GM19438 (cell line): ENCODE results near the gene GLIPR1L2.
"Not testable (repeated sequence)": the region's sequence is repeated elsewhere in the genome, so short reads cannot be mapped to it uniquely, and the experiment has no call there.

Experiments
- ATAC-seq: cut with Tn5 transposase; IDR thresholded peaks from one replicate; pipeline ENCODE4 v1.9.1; 2021; ENCODE audit warnings: low read depth; ENCODE audit not compliant: unreplicated experiment

GLIPR1L2 gene

GRCh38 chr12:75428767-75429166 lies 37.9 kb downstream of the GLIPR1L2 start:
- ATAC-seq, result no peak

- ATAC-seq, result no peak
These were observed 42.0 kb downstream of the GLIPR1L2 start for GRCh38 chr12:75432924-75433323.

GRCh38 chr12:75437564-75437963 lies 46.7 kb downstream of the GLIPR1L2 start:
- no peak for ATAC-seq

GRCh38 chr12:75438059-75438754 lies 47.3 kb downstream of the GLIPR1L2 start:
- no peak for ATAC-seq

GRCh38 chr12:75439048-75439447 lies 48.2 kb downstream of the GLIPR1L2 start:
- ATAC-seq, result no peak

- ATAC-seq, result no peak
These were observed 49.0 kb downstream of the GLIPR1L2 start for GRCh38 chr12:75439930-75440329.

GRCh38 chr12:75441687-75442449 lies 51.0 kb downstream of the GLIPR1L2 start:
- not testable (repeated sequence) for ATAC-seq

GRCh38 chr12:75442454-75442853 lies 51.6 kb downstream of the GLIPR1L2 start:
- not testable (repeated sequence) for ATAC-seq

GRCh38 chr12:75443709-75444108 lies 52.8 kb downstream of the GLIPR1L2 start:
- ATAC-seq, result no peak

GRCh38 chr12:75444429-75445136 lies 53.7 kb downstream of the GLIPR1L2 start:
- ATAC-seq, result no peak

GRCh38 chr12:75445137-75445507 lies 54.2 kb downstream of the GLIPR1L2 start:
- not testable (repeated sequence) for ATAC-seq

GRCh38 chr12:75446857-75447256 lies 56.0 kb downstream of the GLIPR1L2 start:
- ATAC-seq, result no peak

- no peak for ATAC-seq
These were observed 57.0 kb downstream of the GLIPR1L2 start for GRCh38 chr12:75447691-75448393.

- no peak for ATAC-seq
These were observed 61.9 kb downstream of the GLIPR1L2 start for GRCh38 chr12:75452675-75453330.

- no peak for ATAC-seq
These were observed 65.0 kb downstream of the GLIPR1L2 start for GRCh38 chr12:75455839-75456238.

GRCh38 chr12:75457191-75457590 lies 66.3 kb downstream of the GLIPR1L2 start:
- ATAC-seq, result no peak

- ATAC-seq, result not testable (repeated sequence)
These were observed 67.0 kb downstream of the GLIPR1L2 start for GRCh38 chr12:75457866-75458265.

GRCh38 chr12:75459755-75460154 lies 68.9 kb downstream of the GLIPR1L2 start:
- no peak for ATAC-seq

GRCh38 chr12:75460204-75460603 lies 69.3 kb downstream of the GLIPR1L2 start:
- ATAC-seq, result no peak
